SHP77 (cell line): Measurements from ENCODE around the gene CPED1.
"Not testable (repeated sequence)": the region's sequence is repeated elsewhere in the genome, so short reads cannot be mapped to it uniquely, and the experiment has no call there.

Source experiments
- DNase-seq, 2 experiments: peaks; one replicate each; lab custom pipeline; 2025; lab: John Stamatoyannopoulos, UW

Gene CPED1

GRCh38 chr7:120981117-120981516, 7.4 kb upstream of the CPED1 start:
- DNase-seq: no peak

- no peak for DNase-seq
These were observed 6.5 kb upstream of the CPED1 start for GRCh38 chr7:120981888-120982615.

- DNase-seq: not testable (repeated sequence)
These were observed 4.9 kb upstream of the CPED1 start for GRCh38 chr7:120983592-120983991.

DNA sequence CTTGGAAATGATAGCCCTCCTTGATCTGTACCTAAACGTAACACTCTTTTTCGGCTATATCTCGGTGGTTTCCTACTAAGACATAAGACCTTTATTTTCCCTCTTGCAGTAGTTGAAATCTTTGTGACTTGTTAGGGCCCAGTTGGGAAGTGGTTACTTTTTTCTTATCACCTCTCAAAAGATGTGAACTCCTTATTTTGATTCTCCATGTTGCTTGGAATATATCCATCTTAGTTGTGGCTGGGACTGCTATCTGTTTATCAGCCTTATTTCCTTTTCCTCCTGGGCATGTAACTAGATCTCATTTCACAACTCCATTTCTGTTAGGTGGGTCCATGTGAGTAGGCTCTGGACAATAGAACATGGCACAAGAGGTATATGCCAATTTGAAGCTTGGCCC, 4.1 kb upstream of the CPED1 start:
- no peak for DNase-seq

GRCh38 chr7:120985130-120985758, 3.3 kb upstream of the CPED1 start:
- no peak for DNase-seq

DNA sequence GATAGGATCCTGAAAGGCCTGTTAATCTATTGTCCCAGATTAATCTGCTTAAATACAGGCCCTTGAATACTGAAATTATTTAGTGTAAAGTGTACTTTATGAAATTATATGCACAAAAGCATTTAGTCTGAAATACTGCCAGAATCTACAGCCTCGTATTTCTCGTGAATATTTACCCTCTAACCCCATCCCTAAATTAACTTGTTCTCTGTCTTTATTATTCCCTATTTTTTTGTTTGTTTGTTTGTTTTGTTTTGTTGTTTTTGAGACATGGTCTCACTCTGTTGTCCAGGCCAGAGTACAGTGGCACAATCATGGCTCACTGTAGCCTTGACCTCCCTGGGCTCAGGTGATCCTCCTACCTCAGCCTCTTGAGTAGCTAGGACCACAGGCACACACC, 2.7 kb upstream of the CPED1 start:
- DNase-seq: no peak

GRCh38 chr7:120986650-120987049, 1.9 kb upstream of the CPED1 start:
- DNase-seq: no peak

GRCh38 chr7:120987280-120987679, 1.2 kb upstream of the CPED1 start:
- DNase-seq: no peak

DNA sequence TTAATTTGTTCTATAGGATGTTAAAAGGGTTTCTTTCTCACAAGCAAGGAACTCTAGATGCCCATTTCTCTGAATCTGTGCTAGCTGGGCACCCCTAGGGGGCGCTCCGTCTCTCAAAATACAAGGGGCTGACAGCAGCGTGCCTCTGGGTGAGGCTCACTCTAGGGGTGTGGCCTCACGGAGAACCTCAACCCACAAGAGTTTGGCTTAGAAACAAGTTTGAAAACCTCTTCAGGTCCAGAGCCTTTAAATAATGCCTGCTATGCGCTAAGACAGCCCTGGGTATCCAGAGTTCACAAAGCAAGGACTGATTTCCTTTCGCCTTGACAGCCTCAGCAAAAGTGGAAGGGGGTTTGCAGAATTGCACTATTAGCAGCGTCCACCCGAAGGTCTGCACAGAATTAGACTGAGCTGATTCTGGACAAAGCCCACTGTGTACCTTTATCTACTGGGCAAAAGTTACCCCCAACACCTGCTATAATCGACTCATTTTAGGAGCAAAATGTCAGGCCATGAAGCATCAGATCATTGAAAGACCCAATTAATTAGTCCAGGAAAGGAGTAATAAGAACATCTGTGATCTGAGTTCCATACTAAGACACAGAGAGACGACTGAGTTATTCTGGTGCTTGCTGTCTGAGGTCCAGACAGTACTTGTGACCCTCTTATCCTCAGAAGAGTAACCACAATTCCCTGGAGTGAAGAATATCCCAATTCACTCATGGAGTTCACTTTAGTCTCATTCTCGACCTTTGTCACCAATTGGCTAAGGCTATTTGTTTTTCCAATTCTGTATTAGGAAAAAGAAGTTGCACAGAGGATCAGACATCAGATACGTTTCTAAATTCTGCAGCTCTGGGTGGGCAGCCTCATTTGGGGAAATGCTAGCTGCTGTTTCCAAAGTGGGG, 574 bp upstream of the CPED1 start:
- DNase-seq: peak; percentile 85 to 88

- DNase-seq: no peak
These were observed 1.0 kb downstream of the CPED1 start for GRCh38 chr7:120989257-120990220.

GRCh38 chr7:120990468-120991118, 2.1 kb downstream of the CPED1 start:
- DNase-seq: no peak

GRCh38 chr7:120991161-120991560, 2.6 kb downstream of the CPED1 start:
- no peak for DNase-seq

GRCh38 chr7:120991581-120991980, 3.1 kb downstream of the CPED1 start:
- no peak for DNase-seq

GRCh38 chr7:120992272-120992964, 3.9 kb downstream of the CPED1 start:
- no peak for DNase-seq

- DNase-seq: no peak
These were observed 4.5 kb downstream of the CPED1 start for GRCh38 chr7:120992965-120993494.

GRCh38 chr7:120993553-120994191, 5.2 kb downstream of the CPED1 start:
- no peak for DNase-seq

DNA sequence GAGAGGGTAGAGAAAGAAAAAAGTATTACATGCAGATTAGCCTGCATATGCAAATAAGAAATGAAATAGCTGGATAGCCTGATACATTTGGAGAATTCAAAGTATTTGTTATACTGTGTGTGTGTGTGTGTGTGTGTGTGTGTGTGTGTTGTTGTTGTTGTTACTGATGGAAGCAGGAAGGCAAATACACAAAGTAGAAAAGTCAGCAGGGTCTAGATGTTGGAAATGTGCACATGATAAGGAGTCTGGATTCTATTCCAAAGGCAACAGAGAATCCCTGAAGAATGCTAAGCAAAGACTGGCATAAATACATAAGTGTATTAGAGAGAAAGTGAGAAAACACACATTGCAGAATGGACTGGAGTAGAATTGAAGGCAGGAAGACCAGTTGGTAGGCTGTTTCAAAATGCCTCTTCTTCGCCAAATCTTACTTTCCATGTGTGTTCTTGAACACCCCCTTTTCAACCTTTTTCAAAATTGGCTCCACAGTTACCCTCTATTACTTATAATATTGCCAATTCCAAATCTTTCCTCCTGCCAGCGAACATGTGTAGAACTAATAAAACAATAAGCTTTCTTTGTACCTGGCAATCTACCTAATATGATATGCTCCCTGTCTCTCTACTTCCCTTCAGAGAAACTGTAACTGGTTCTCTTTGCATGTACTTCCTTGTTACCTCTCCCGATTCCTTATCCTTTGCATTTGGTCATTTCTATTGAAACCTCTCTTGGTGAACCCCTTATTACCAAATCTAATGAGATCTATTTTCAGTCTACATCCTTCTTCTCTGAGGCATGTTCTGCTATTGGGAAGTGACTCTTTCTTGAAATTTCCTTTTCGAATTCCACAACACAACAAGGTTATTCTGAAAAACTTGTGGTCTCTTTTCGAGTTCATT, 6.2 kb downstream of the CPED1 start:
- DNase-seq: no peak

GRCh38 chr7:120995654-120996053, 7.1 kb downstream of the CPED1 start:
- no peak for DNase-seq
